Measurements from ENCODE around the gene RPL34.

GRCh38 chr4:108589961-108590360 lies 30.4 kb upstream of the RPL34 start:
- TF ChIP-seq, protein P1, sequence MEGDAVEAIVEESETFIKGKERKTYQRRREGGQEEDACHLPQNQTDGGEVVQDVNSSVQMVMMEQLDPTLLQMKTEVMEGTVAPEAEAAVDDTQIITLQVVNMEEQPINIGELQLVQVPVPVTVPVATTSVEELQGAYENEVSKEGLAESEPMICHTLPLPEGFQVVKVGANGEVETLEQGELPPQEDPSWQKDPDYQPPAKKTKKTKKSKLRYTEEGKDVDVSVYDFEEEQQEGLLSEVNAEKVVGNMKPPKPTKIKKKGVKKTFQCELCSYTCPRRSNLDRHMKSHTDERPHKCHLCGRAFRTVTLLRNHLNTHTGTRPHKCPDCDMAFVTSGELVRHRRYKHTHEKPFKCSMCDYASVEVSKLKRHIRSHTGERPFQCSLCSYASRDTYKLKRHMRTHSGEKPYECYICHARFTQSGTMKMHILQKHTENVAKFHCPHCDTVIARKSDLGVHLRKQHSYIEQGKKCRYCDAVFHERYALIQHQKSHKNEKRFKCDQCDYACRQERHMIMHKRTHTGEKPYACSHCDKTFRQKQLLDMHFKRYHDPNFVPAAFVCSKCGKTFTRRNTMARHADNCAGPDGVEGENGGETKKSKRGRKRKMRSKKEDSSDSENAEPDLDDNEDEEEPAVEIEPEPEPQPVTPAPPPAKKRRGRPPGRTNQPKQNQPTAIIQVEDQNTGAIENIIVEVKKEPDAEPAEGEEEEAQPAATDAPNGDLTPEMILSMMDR (IDR thresholded peaks at IDR 0.05; ENCODE audit: low read length): no peak
- no peak for TF ChIP-seq EZH2 (IDR thresholded peaks at IDR 0.05; ENCODE audit: borderline replicate concordance, low read length)

All from OCI-LY1 (cell line).